Measurements from ENCODE around the gene SMO.

SMO gene

GRCh38 chr7:129159539-129159938, 28.9 kb upstream of the SMO start:
- Histone ChIP-seq H3K9me3 (ENCODE audit: control insufficient read depth in 1 of 2, low read length in 2 of 2) (no peaks in the 10 kb centered on the region), H3K36me3 (ENCODE audit: control insufficient read depth in 1 of 2, insufficient read depth in 2 of 2, low read length in 2 of 2) (no peaks in the 10 kb centered on the region), H3K4me1 (ENCODE audit: control insufficient read depth in 1 of 2, insufficient read depth in 2 of 2, low read length in 2 of 2) (no peaks in the 10 kb centered on the region), H3K4me3 (ENCODE audit: low read depth in 1 of 2, low read length in 2 of 2) (no peak overlapping the region), H3K27me3 (ENCODE audit: control insufficient read depth in 1 of 2, insufficient read depth in 2 of 2, low read length in 2 of 2) (no peaks in the 10 kb centered on the region), H3K27ac (ENCODE audit: low read depth, low read length) (no peak overlapping the region), H3K9ac (ENCODE audit: low read depth in 1 of 2, low read length in 2 of 2) (no peak overlapping the region)

GRCh38 chr7:129160161-129160905, 28.1 kb upstream of the SMO start:
- Histone ChIP-seq H3K4me3 (ENCODE audit: low read depth in 1 of 2, low read length in 2 of 2) (no peak overlapping the region), H3K36me3 (ENCODE audit: control insufficient read depth in 1 of 2, insufficient read depth in 2 of 2, low read length in 2 of 2) (no peaks in the 10 kb centered on the region), H3K9ac (ENCODE audit: low read depth in 1 of 2, low read length in 2 of 2) (no peak overlapping the region), H3K9me3 (ENCODE audit: control insufficient read depth in 1 of 2, low read length in 2 of 2) (no peaks in the 10 kb centered on the region), H3K27ac (ENCODE audit: low read depth, low read length) (no peak overlapping the region), H3K4me1 (ENCODE audit: control insufficient read depth in 1 of 2, insufficient read depth in 2 of 2, low read length in 2 of 2) (no peaks in the 10 kb centered on the region), H3K27me3 (ENCODE audit: control insufficient read depth in 1 of 2, insufficient read depth in 2 of 2, low read length in 2 of 2) (no peaks in the 10 kb centered on the region)

- Histone ChIP-seq H3K27ac (ENCODE audit: low read depth, low read length) (no peak overlapping the region), H3K9me3 (ENCODE audit: control insufficient read depth in 1 of 2, low read length in 2 of 2) (no peaks in the 10 kb centered on the region), H3K36me3 (ENCODE audit: control insufficient read depth in 1 of 2, insufficient read depth in 2 of 2, low read length in 2 of 2) (no peaks in the 10 kb centered on the region), H3K4me3 (ENCODE audit: low read depth in 1 of 2, low read length in 2 of 2) (no peak overlapping the region), H3K4me1 (ENCODE audit: control insufficient read depth in 1 of 2, insufficient read depth in 2 of 2, low read length in 2 of 2) (no peaks in the 10 kb centered on the region), H3K9ac (ENCODE audit: low read depth in 1 of 2, low read length in 2 of 2) (no peak overlapping the region), H3K27me3 (ENCODE audit: control insufficient read depth in 1 of 2, insufficient read depth in 2 of 2, low read length in 2 of 2) (no peaks in the 10 kb centered on the region)
Observed at GRCh38 chr7:129161524-129162225, 26.8 kb upstream of the SMO start.

- Histone ChIP-seq H3K27me3 (ENCODE audit: control insufficient read depth in 1 of 2, insufficient read depth in 2 of 2, low read length in 2 of 2) (no peaks in the 10 kb centered on the region), H3K4me1 (ENCODE audit: control insufficient read depth in 1 of 2, insufficient read depth in 2 of 2, low read length in 2 of 2) (no peaks in the 10 kb centered on the region), H3K9me3 (ENCODE audit: control insufficient read depth in 1 of 2, low read length in 2 of 2) (no peaks in the 10 kb centered on the region), H3K9ac (ENCODE audit: low read depth in 1 of 2, low read length in 2 of 2) (no peak overlapping the region), H3K36me3 (ENCODE audit: control insufficient read depth in 1 of 2, insufficient read depth in 2 of 2, low read length in 2 of 2) (no peaks in the 10 kb centered on the region), H3K27ac (ENCODE audit: low read depth, low read length) (no peak overlapping the region), H3K4me3 (ENCODE audit: low read depth in 1 of 2, low read length in 2 of 2) (no peak overlapping the region)
Observed at GRCh38 chr7:129162732-129163131, 25.7 kb upstream of the SMO start.

DNA sequence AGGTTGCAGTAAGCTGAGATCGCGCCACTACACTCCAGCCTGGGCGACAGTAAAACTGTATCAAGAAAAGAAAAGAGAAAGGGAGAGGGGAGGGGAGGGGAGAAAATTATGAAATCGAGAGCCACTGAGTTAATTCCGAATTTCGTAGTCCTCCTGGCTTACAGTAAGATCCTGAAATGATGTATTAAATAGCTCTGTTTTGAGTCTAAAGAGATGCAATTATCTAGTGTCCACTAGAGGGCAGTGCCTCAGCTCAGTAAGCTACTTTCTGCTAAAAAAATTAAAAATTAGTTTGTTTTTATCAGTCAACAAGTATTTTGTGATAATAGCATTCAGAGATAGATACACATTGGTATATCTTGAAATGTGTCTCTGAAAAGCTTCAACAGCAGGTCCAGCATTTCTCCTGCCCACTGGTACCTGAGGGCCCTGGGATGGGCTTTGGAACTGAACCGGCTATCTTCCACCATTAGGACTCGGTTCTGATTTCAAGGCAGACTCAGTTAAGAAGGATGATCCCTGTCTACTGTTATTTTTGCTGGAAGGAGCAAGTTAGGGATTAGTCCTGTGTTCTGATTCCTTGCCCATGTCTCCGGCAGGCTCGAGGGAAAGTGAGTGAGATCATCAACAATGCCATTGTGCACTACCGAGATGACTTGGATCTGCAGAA, 24.4 kb upstream of the SMO start:
- Histone ChIP-seq H3K9ac (ENCODE audit: low read depth in 1 of 2, low read length in 2 of 2) (no peak overlapping the region), H3K9me3 (ENCODE audit: control insufficient read depth in 1 of 2, low read length in 2 of 2) (no peaks in the 10 kb centered on the region), H3K4me3 (ENCODE audit: low read depth in 1 of 2, low read length in 2 of 2) (no peak overlapping the region), H3K27ac (ENCODE audit: low read depth, low read length) (no peak overlapping the region), H3K27me3 (ENCODE audit: control insufficient read depth in 1 of 2, insufficient read depth in 2 of 2, low read length in 2 of 2) (no peaks in the 10 kb centered on the region), H3K4me1 (ENCODE audit: control insufficient read depth in 1 of 2, insufficient read depth in 2 of 2, low read length in 2 of 2) (peaks cover 3 to 8% of the 10 kb centered on the region in 2 donors), H3K36me3 (ENCODE audit: control insufficient read depth in 1 of 2, insufficient read depth in 2 of 2, low read length in 2 of 2) (no peaks in the 10 kb centered on the region)

DNA sequence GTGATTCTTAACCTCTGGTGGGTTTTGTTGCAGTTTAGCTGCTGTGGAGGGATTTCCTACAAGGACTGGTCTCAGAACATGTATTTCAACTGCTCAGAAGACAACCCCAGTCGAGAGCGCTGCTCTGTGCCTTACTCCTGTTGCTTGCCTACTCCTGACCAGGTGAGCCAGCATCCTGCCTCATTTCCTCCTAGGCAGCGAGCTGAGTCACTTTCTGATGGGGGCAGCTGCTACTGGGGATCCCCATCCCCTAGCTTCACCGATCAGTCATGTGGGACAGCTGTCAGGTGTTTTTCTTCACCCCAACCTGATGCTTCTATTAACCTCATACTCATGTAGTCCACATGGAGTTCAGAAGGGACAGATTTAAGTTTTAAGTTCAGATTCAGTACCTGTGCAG, 21.7 kb upstream of the SMO start:
- Histone ChIP-seq H3K27ac (ENCODE audit: low read depth, low read length) (no peak overlapping the region), H3K9me3 (ENCODE audit: control insufficient read depth in 1 of 2, low read length in 2 of 2) (no peaks in the 10 kb centered on the region), H3K27me3 (ENCODE audit: control insufficient read depth in 1 of 2, insufficient read depth in 2 of 2, low read length in 2 of 2) (no peaks in the 10 kb centered on the region), H3K4me3 (ENCODE audit: low read depth in 1 of 2, low read length in 2 of 2) (no peak overlapping the region), H3K36me3 (ENCODE audit: control insufficient read depth in 1 of 2, insufficient read depth in 2 of 2, low read length in 2 of 2) (no peaks in the 10 kb centered on the region), H3K4me1 (ENCODE audit: control insufficient read depth in 1 of 2, insufficient read depth in 2 of 2, low read length in 2 of 2) (peaks cover 11 to 12% of the 10 kb centered on the region in 2 donors), H3K9ac (ENCODE audit: low read depth in 1 of 2, low read length in 2 of 2) (no peak overlapping the region)

- Histone ChIP-seq H3K4me3 (ENCODE audit: low read depth in 1 of 2, low read length in 2 of 2) (no peak overlapping the region), H3K36me3 (ENCODE audit: control insufficient read depth in 1 of 2, insufficient read depth in 2 of 2, low read length in 2 of 2) (no peaks in the 10 kb centered on the region), H3K27ac (ENCODE audit: low read depth, low read length) (no peak overlapping the region), H3K9me3 (ENCODE audit: control insufficient read depth in 1 of 2, low read length in 2 of 2) (no peaks in the 10 kb centered on the region), H3K4me1 (ENCODE audit: control insufficient read depth in 1 of 2, insufficient read depth in 2 of 2, low read length in 2 of 2) (peaks cover 11 to 12% of the 10 kb centered on the region in 2 donors), H3K9ac (ENCODE audit: low read depth in 1 of 2, low read length in 2 of 2) (no peak overlapping the region), H3K27me3 (ENCODE audit: control insufficient read depth in 1 of 2, insufficient read depth in 2 of 2, low read length in 2 of 2) (no peaks in the 10 kb centered on the region)
Observed at GRCh38 chr7:129167817-129168216, 20.6 kb upstream of the SMO start.

- Histone ChIP-seq H3K27me3 (ENCODE audit: control insufficient read depth in 1 of 2, insufficient read depth in 2 of 2, low read length in 2 of 2) (no peaks in the 10 kb centered on the region), H3K4me1 (ENCODE audit: control insufficient read depth in 1 of 2, insufficient read depth in 2 of 2, low read length in 2 of 2) (peaks cover 11 to 12% of the 10 kb centered on the region in 2 donors), H3K9me3 (ENCODE audit: control insufficient read depth in 1 of 2, low read length in 2 of 2) (no peaks in the 10 kb centered on the region), H3K9ac (ENCODE audit: low read depth in 1 of 2, low read length in 2 of 2) (no peak overlapping the region), H3K27ac (ENCODE audit: low read depth, low read length) (no peak overlapping the region), H3K4me3 (ENCODE audit: low read depth in 1 of 2, low read length in 2 of 2) (peak overlapping the region; percentile 59 to 65), H3K36me3 (ENCODE audit: control insufficient read depth in 1 of 2, insufficient read depth in 2 of 2, low read length in 2 of 2) (no peaks in the 10 kb centered on the region)
Observed at GRCh38 chr7:129168231-129169021, 20.0 kb upstream of the SMO start.

- no peaks in the 10 kb centered on the region for H3K9me3 ChIP-seq (ENCODE audit: control insufficient read depth in 1 of 2, low read length in 2 of 2)
- H3K27me3 ChIP-seq (ENCODE audit: control insufficient read depth in 1 of 2, insufficient read depth in 2 of 2, low read length in 2 of 2): no peaks in the 10 kb centered on the region
- H3K4me3 ChIP-seq (ENCODE audit: low read depth in 1 of 2, low read length in 2 of 2): peak overlapping the region; percentile 59 to 65
- no peak overlapping the region for H3K27ac ChIP-seq (ENCODE audit: low read depth, low read length)
- peak overlapping the region; percentile 32 to 40 for H3K9ac ChIP-seq (ENCODE audit: low read depth in 1 of 2, low read length in 2 of 2)
- H3K36me3 ChIP-seq (ENCODE audit: control insufficient read depth in 1 of 2, insufficient read depth in 2 of 2, low read length in 2 of 2): no peaks in the 10 kb centered on the region
- H3K4me1 ChIP-seq (ENCODE audit: control insufficient read depth in 1 of 2, insufficient read depth in 2 of 2, low read length in 2 of 2): peaks cover 11 to 12% of the 10 kb centered on the region in 2 donors
Observed at GRCh38 chr7:129169171-129169671, 19.2 kb upstream of the SMO start.
